GM21717 (cell line): ENCODE results near the gene KCNJ6.

Source experiments
- ATAC-seq: cut with Tn5 transposase; IDR thresholded peaks from one replicate; pipeline ENCODE4 v1.9.1; 2021; ENCODE audit warnings: mild to moderate bottlenecking, moderate library complexity; ENCODE audit not compliant: unreplicated experiment

KCNJ6 gene

GRCh38 chr21:37907076-37907475 lies 9.2 kb downstream of the KCNJ6 start:
- ATAC-seq = no peak

GRCh38 chr21:37905291-37905690 lies 11.0 kb downstream of the KCNJ6 start:
- ATAC-seq = no peak

GRCh38 chr21:37904856-37905255 lies 11.4 kb downstream of the KCNJ6 start:
- ATAC-seq = no peak

GRCh38 chr21:37903396-37903795 lies 12.9 kb downstream of the KCNJ6 start:
- no peak for ATAC-seq

DNA sequence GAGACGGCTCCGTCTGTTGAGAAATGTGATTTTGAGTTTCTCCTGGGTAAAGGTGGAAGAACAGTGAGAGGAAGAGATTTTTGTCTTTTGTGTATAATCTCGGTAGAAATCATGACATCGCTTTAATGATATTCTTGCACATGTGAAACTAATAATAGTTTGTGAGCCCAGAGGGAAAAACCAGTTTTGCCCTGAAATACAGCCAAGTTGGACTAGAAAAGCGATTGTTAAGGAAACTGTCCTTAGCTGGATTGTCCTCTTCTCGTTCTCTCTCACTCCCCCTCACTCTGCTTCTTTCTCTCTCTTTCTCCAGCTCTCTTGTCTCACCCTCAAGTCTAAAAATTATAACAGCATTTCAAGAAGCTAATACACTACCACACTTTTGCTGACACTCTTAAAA lies 17.1 kb downstream of the KCNJ6 start:
- no peak for ATAC-seq

DNA sequence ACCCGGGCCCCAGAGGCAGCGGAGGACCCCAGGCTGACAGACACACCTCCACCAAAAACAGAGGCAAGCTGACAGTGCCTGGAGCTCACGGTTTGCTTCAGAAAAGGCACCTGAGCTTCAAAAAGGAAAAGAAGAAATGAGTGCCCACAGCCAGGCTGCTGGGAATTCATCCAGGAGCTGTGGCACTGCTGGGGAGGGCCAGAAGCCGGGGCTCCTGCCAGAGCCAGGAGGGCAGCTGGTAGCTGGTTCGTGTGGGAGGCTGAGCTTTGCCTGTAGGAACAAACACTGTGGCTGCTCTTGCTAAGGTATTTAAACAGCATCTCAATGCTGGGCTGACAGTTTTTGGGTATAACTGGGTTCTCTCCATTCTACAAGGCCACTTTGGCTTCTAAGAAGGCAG lies 19.5 kb downstream of the KCNJ6 start:
- ATAC-seq = no peak

GRCh38 chr21:37891972-37892371 lies 24.3 kb downstream of the KCNJ6 start:
- ATAC-seq = no peak

DNA sequence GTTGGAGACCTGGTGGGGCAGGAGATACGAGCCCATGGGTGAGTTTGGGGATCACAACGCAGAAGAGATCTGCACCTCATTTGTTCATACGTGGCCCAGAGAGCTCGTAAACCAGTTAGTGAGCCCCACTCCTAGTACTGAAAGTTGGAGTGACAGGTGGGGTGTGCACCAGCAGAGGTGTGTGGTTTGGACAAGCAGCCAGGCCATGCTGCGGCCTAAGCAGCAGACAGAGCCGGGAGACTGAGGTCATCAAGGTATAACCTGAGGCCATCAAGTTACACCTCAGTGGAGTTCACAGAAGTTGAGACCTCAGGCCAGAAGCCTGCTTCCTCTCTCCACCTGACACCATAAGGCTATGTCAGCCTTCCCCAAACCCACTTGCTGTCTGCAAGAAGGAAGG lies 27.6 kb downstream of the KCNJ6 start:
- no peak for ATAC-seq

- ATAC-seq = no peak
These were observed 29.4 kb downstream of the KCNJ6 start for GRCh38 chr21:37886726-37887299.

DNA sequence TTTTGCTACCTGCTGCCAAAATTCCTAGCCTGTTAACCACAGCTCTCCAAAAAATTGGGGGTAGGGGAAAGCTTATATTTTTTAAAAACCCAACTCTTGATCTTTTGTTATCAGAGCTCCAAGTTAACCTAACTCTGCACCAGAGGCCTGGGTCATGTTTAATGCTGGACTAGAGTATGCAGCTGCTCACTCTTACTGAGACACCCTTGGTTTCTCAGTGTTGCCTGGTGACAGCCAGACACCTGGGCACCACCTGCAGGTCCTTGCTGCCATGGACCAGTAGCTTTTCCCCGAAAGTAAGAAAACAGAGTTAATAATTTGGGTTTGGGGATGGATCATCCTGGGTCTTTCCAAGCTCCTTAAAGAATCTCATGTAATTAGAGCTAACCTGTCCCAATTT lies 30.1 kb downstream of the KCNJ6 start:
- ATAC-seq = no peak

GRCh38 chr21:37878946-37879660 lies 37.2 kb downstream of the KCNJ6 start:
- no peak for ATAC-seq

DNA sequence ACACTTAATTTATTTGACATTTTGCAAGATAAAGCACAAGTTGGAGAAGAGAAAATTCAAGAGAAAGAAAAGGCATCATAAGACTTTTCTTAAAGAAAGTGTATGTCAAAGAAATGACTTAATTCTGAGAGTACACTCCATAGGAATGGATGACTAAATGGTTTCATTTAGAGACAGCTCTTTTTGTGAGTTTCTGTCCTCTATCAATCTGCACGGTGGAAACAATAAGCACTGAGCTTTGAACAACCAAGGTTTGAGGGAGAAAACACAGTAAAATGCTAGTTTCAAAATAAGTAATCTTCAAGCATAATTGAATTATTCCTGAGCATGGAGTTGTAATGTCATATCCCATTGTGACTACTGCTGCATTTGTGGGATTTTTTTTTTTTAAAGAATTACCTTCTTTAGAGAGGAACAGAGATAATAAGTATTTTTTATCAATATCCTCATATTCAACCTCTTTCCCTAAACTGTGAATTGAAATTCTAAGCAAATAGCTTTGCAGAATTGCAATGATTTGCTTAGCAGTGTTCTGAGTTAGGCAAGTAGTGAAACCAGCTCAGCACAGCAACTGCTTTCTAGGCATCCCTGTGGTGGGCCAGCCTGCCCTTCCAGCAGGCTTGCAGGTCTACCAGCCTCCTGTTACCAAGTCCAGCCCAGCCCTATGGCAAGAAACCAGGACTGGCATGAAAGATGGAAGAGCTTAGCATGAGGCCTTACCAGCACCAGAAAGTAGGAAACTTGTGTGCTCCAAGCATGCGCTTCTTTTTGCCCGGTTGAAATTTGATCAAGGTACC lies 38.2 kb downstream of the KCNJ6 start:
- ATAC-seq = no peak

- no peak for ATAC-seq
These were observed 39.1 kb downstream of the KCNJ6 start for GRCh38 chr21:37877171-37877570.

DNA sequence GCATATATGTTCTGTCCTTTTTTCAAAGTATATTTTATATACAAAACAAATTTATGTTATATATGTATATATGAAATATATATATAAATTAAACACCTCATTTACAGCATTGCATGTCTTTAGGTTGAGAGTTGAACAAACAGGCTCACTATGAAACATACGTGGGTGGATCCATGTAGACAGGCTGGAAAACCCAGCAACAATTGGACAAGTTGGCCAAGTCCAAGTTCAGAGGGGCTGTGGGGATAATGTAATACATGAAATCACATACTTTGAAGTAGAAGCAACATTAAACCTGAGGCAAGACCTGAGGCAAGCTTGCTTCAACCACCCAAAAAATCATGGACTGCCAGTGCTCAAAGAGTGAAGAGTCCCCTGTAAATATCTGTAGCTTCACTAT lies 39.7 kb downstream of the KCNJ6 start:
- no peak for ATAC-seq

DNA sequence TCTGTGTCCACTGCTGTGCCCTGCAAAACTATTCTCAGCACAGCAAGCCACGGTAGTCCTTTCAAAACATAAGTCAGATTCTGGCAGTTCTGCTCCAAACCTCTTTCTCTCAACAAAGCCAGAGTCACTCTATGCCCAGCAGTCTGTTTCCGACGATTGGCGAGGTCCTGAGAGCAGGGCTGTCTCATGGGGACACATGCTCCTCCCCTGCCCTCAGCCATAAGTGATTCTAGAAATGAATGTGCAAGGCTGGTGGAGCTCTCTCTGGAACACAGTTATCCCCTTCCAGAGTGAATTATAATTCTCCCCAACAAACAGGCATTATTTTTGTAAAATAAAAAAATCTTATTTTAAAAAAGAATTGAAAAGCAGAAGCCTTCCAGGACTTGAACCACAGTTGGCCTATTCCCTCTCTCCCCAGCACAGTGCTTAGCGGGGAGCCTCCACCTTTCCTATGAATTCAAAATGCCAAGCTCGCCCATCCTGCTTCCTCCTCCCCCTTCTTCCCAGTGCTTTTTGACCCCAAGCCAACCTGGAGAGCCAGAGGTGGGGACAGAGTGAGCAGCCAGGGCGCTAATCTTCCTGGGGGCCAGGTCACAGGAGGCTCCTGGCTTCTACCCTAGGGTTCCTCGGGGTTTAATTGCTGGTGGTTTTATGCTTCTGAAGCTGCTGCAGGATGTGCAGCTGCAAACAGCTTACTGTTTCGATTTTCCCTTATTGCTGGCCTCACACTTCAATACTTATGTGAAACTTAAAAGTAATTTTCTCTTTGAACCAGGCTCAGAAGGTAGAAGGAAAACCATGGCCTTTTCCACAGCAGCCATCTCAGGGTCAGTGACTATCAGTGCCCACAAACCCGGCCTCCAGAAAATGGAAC lies 41.1 kb downstream of the KCNJ6 start:
- ATAC-seq = no peak

DNA sequence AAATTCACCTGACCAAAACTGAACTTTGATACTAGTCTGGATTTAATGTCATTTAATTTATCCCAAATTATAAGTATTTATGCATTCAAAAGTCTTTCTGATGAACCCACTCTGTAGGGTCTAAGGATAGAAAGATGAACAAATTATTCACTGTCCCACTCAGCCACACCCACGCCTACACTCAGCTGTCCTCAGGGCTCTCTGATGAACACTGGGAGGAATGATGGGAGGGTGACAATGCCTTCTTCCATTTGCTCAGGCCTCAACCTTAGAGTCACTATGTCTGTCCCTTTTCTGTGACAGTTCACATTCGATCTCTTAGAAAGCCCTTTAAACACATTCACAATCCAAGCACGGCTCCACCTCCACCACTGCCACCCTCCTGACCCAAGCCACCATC lies 41.8 kb downstream of the KCNJ6 start:
- no peak for ATAC-seq

- no peak for ATAC-seq
These were observed 42.6 kb downstream of the KCNJ6 start for GRCh38 chr21:37873655-37874054.

DNA sequence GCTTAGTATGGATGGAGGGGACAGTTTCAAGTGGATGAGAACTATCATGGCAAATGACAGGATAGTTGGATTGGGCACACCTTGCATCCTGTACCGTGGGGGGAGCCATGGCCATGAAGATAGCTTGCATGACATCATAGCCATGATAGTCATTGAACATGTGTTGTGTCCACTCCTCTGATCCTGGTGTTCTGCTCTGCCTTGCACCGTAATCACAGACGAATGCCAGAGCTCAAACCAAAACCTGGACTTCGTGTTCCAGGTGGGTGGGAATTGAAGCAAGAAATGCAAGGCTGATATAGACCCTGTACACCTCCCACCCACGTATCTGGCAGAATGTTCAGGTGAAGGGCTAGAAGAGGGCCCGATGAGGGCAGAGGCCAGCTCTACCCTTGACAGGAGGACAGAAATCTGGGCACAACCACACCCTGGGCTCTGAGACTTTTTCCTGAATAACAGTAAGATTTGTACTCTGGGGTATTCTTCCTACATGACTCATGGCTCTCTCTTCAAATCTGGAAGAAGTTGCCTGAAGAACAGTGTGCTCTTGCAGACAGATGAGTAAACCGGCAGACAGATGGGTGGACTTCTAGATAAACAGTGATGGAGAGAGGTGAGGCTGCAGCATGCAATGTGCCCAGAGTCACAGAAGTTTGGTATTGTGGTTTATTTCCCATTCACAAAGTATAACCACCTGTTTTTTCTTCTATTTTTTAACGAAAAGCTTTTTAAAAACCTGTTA lies 45.0 kb downstream of the KCNJ6 start:
- ATAC-seq = no peak

DNA sequence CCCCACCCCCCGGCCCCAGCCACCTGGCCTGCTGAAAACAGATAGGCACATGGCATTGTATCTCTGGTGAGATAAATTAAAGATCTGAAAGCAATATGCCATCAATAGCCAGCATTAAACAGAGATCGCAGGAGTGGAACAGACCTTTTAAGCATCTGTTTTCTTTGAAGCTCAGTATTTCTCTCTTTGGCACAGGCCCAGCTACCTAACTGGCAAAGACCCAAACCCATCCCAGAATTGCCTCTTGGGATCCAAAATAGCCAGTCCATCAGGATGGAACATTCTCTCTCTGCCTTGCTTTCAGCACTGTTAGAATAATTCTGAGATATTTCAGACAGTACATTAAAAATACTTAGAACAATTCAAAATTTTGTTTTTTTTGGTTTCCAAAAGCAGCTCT lies 46.0 kb downstream of the KCNJ6 start:
- no peak for ATAC-seq

DNA sequence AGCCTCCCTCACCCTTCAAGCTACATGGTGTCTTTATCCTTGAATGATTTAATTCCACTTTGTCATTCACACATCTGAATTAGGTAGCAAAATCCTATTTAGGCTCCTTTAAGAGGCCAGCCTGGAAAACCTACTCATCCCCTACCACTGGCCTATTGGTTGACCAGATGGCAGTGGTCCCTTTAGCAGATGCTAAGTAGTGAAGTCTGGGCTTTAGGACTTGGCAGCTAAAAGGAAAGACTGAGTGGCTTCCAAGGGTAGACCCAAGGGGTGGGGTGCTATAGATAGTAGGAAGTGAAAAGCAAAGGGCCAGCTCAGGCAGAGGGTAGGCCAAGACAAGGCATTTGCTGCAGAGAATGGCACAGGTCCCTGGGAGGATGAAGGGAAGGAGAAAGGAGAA lies 46.6 kb downstream of the KCNJ6 start:
- ATAC-seq = no peak
